Activated CD8-positive, alpha-beta T cell treated with anti-CD3 and anti-CD28 coated beads for 36 hours (primary cell): ENCODE measurements around the gene KDM8. TPM values are rescaled to one million over a fixed set of nuclear protein-coding genes. Genes with fewer than 3 reads are reported as not detected.

Source experiments
- ATAC-seq: fragments of 200-7000 bp; cut with Tn5 transposase; one replicate; pipeline ENCODE4 v1.10.0; 2021; ENCODE audit warnings: mild to moderate bottlenecking, moderate library complexity
- CTCF ChIA-PET: fragments of 350-600 bp; sonication (Branson Sonifier 250); formaldehyde crosslinking; loops from one replicate; lab custom pipeline; 2021; ENCODE audit warnings: antibody characterized with exemption; lab: Charles Lee
- POLR2A ChIA-PET: fragments of 350-600 bp; sonication (Branson Sonifier 250); formaldehyde crosslinking; loops from one replicate; lab custom pipeline; 2021; ENCODE audit warnings: antibody characterized with exemption; lab: Charles Lee
- DNase-seq: peaks from one replicate; pipeline ENCODE4 v3.0.0-alpha.2; 2020
- H3K27ac Mint-ChIP-seq: one replicate; pipeline ENCODE4 v1.8.0; 2021; ENCODE audit warnings: mild to moderate bottlenecking, mixed read lengths
- H3K27me3 Mint-ChIP-seq: one replicate; pipeline ENCODE4 v1.8.0; 2021; ENCODE audit warnings: mixed read lengths
- H3K36me3 Mint-ChIP-seq: one replicate; pipeline ENCODE4 v1.8.0; 2021; ENCODE audit warnings: low read depth, mixed read lengths
- H3K4me1 Mint-ChIP-seq: one replicate; pipeline ENCODE4 v1.8.0; 2021; ENCODE audit warnings: low read depth, mixed read lengths
- H3K4me3 Mint-ChIP-seq: one replicate; pipeline ENCODE4 v1.8.0; 2021; ENCODE audit warnings: mild to moderate bottlenecking, moderate library complexity, mixed read lengths
- H3K9me3 Mint-ChIP-seq: one replicate; pipeline ENCODE4 v1.8.0; 2021; ENCODE audit warnings: mixed read lengths
- CTCF ChIP-seq: fragments of 200-600 bp; IDR thresholded peaks from one replicate; pipeline ENCODE4 v1.8.0; 2022; ENCODE audit warnings: antibody characterized with exemption, mild to moderate bottlenecking
- intact Hi-C: fragments of 100-400 bp; cut with micrococcal nuclease; formaldehyde crosslinking; loops from one replicate; pipeline ENCODE4 v1.10.0; 2022
- total RNA-seq, 2 experiments: library from RNA; stranded (reverse); gene quantifications; one replicate each; pipeline ENCODE4 v1.2.3, GENCODE V29; 2021

Gene KDM8
- total RNA-seq, 2 experiments from 2014 or later = 10.9 to 12.7 TPM

- Mint-ChIP-seq H3K27me3 (no peaks in the 10 kb centered on the region), H3K36me3 (peaks cover 54% of the 10 kb centered on the region), H3K27ac (no peak overlapping the region), H3K4me1 (peaks cover 59% of the 10 kb centered on the region), H3K4me3 (no peak overlapping the region), H3K9me3 (no peaks in the 10 kb centered on the region)
- ChIA-PET CTCF (interaction anchor here (1.1 to 13.1 kb wide), 3 partner anchors 54 to 128 kb away, joined by 3 to 203 read pairs (median 3); no protein-coding TSS in a partner anchor), POLR2A (interaction anchor here (0.9 to 7.1 kb wide), 3 partner anchors 16 to 89 kb away, joined by 3 to 68 read pairs (median 3); no protein-coding TSS in a partner anchor)
- DNase-seq (no peak), ATAC-seq (no peak)
- intact Hi-C loops = no loop called here
- TF ChIP-seq CTCF = no peak
These were observed 24.7 kb downstream of the KDM8 start for GRCh38 chr16:27228045-27228444.

GRCh38 chr16:27228621-27229501, 25.5 kb downstream of the KDM8 start:
- TF ChIP-seq CTCF = no peak
- DNase-seq (no peak), ATAC-seq (no peak)
- intact Hi-C loops = no loop called here
- Mint-ChIP-seq H3K4me1 (peaks cover 67% of the 10 kb centered on the region), H3K36me3 (peaks cover 61% of the 10 kb centered on the region), H3K27ac (peak overlapping the region; percentile 18), H3K27me3 (no peaks in the 10 kb centered on the region), H3K9me3 (no peaks in the 10 kb centered on the region), H3K4me3 (no peak overlapping the region)
- POLR2A ChIA-PET = interaction anchor here (1.3 to 7.1 kb wide), 4 partner anchors 27 to 178 kb away, joined by 3 to 68 read pairs (median 5); no protein-coding TSS in a partner anchor
- CTCF ChIA-PET = interaction anchor here (0.9 to 13.1 kb wide), 6 partner anchors 45 to 138 kb away, joined by 3 to 203 read pairs (median 4); no protein-coding TSS in a partner anchor

GRCh38 chr16:27229891-27230470, 26.7 kb downstream of the KDM8 start:
- Mint-ChIP-seq H3K27me3 (no peaks in the 10 kb centered on the region), H3K4me1 (peaks cover 73% of the 10 kb centered on the region), H3K27ac (peak overlapping the region; percentile 98), H3K4me3 (peak overlapping the region; percentile 72), H3K9me3 (no peaks in the 10 kb centered on the region), H3K36me3 (peaks cover 61% of the 10 kb centered on the region)
- DNase-seq (no peak), ATAC-seq (no peak)
- no peak for TF ChIP-seq CTCF
- ChIA-PET CTCF (interaction anchor here (0.9 to 13.1 kb wide), 19 partner anchors 9 to 221 kb away, joined by 3 to 203 read pairs (median 5); partner anchors contain the start of genes KDM8 and NSMCE1), POLR2A (interaction anchor here (1.4 to 9.4 kb wide), 8 partner anchors 19 to 176 kb away, joined by 3 to 134 read pairs (median 10); partner anchors contain the start of gene NSMCE1)
- intact Hi-C loops = loop anchor here (2.0 kb wide), 1 partner anchor 225 kb away; no protein-coding TSS in a partner anchor

- Mint-ChIP-seq H3K4me1 (peaks cover 78% of the 10 kb centered on the region), H3K27me3 (no peaks in the 10 kb centered on the region), H3K27ac (peak overlapping the region; percentile 98), H3K9me3 (no peaks in the 10 kb centered on the region), H3K4me3 (peak overlapping the region; percentile 72), H3K36me3 (peaks cover 63% of the 10 kb centered on the region)
- DNase-seq (peak; percentile 84), ATAC-seq (peak; percentile 57)
- no peak for TF ChIP-seq CTCF
- ChIA-PET POLR2A (interaction anchor here (1.4 to 9.4 kb wide), 8 partner anchors 20 to 176 kb away, joined by 3 to 134 read pairs (median 10); partner anchors contain the start of gene NSMCE1), CTCF (interaction anchor here (0.9 to 13.1 kb wide), 20 partner anchors 9 to 221 kb away, joined by 3 to 203 read pairs (median 4); partner anchors contain the start of genes KDM8 and NSMCE1)
- intact Hi-C loops = loop anchor here (2.0 kb wide), 1 partner anchor 224 kb away; no protein-coding TSS in a partner anchor
These were observed 27.3 kb downstream of the KDM8 start for GRCh38 chr16:27230562-27231001.
